ENCODE measurements around the gene LTBP2. TPM values are rescaled to one million over a fixed set of nuclear protein-coding genes. Genes with fewer than 3 reads are reported as not detected.

Gene LTBP2
- total RNA-seq, 1 donor from 2014 or later: 93.0 TPM

DNA sequence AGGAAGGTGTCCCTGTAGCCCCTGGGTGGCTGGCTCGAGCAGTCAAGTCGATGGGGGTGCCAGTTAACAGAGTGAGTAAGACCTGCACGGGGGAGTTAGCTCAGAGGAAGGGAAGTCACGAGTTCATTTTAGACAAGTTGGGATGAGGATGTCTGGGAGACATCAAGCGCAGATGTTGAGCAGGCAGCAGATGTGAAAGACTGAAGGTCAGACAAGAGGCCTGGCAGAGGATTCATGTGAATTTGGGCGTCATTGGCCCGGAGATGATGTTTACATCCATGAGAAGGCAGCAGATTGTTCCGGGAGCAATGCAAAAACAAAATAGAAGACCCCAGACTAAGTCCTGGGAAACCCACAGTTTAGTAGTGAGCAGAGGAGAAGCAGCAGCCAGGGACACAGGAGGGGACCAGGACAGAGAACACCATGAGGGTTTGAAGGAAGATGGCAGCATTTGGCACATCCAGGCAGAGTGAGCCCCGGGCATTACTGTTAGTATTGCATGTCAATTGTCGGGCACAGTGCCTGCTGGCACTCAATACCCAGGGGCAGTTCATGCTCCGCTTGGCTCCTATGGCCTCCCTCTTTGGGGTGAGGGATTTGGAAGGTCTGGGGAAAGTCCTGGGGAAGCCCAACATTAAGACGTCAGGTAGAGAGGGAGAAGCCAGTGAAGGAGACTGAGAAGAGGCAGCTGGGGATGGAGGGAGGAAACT, 15.1 kb downstream of the LTBP2 start:
- intact Hi-C loops (cut with DNase I): no loop called here
- peak; percentile 35 for ATAC-seq
- no peak for DNase-seq (ENCODE audit: low spot score)

DNA sequence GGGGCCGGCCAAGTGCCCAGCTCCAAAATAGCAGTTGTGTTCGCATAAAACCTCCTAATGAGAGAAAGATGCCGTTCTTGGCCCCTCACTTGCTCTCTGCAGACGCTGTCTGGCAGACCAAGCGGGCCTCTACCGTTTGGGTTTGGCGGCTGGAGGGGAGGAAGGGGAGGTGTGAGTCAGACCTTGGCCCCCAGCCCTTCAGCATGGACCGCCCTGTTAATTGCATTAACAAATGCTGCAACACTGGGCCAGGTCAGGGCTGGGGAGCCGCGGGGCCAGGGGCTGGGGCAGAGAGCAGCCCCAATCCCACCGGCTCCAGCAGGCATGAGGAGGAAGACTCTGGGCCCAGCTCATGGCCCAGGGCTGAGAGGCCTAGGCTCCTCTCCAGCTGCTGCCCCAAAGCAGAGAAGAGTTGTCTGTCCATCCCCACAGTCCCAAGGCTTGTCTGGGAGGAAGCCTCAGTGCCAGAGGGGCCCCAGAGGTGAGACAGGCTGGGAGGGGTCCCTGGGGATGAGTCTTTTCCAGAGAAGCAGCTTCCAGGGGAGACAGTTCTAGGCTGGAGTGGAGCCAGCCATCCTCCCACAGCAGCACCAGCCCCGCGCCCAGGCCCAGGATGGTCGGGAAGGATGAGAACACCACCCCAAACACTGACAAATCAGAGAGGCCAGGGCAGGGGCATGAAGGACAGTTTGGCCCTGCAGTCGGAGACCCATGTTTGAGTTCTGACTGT, 16.9 kb downstream of the LTBP2 start:
- DNase-seq (ENCODE audit: low spot score) (peak; percentile 83), ATAC-seq (peak; percentile 67)
- intact Hi-C loops (cut with DNase I): no loop called here

DNA sequence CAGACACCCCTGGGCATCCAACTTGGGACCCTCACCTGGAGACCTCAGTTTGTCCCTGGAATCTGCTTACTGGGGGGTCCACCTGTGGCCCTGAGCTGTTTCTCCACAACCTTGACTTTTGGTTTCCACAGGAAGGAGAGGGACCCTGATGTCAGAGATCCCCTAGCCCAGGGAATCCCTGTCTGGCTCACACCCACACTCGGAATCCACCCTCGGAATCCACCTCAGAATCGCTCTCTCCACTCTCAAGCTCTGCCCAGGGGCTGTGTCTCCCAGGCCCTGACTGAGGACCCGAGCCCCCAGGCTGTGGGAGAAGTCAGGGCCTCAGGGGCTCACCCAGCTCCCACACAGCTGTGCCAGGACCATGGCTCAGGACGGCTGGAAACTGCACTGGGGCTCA, 17.4 kb downstream of the LTBP2 start:
- intact Hi-C loops (cut with DNase I): no loop called here
- ATAC-seq (no peak), DNase-seq (ENCODE audit: low spot score) (no peak)

DNA sequence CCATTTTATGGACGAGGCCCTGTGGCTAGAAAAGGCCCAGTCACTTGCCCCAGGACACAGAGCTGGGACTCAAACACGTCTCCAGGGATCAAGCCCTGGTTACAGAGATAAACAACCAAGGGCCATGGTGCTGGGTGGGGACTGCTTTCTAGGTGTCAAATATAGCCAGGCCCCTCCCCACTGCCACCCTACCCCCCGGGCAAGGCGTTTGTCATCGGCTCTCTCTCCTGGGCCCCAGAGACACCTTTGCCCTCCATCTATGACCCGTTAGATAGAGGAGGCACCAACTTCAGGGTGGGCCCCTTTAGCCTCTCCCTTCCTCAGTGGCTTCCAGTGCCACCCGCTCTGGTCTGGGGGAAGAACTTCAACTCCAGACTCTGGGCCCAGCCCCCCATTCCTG, 18.0 kb downstream of the LTBP2 start:
- ATAC-seq (no peak), DNase-seq (ENCODE audit: low spot score) (no peak)
- intact Hi-C loops (cut with DNase I): no loop called here

DNA sequence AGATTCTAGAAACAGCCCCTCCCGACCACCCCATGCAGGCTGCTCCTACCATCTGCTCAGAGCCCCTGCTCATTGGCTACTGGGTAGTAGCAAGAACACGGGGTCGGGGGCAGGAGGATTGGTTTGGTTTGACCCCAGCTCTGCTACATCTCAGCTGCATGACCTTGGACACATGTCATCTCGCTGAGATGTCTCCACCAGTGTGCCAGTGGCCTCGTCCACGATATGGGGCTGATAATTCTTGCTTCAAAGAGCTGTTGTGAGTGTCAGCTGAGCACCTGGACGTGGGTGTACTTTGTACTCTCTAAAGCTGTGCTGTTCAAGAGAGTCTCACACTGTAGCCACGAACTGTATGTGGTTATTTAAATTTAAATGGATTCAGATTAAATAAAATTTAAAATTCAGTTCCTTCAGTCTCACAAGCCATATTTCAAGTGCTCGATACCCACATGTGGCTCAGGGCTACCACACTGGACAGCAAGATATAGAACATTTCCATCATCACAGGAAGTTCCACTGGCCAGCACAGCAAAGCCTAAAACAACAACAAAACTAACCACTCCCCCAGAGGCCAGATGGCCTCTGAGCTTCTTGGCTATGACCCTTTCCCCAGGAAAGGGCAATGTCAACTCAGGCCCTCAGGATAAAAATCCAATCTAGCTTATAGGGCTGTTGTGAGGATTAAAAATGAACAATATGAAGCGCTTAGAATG, 18.6 kb downstream of the LTBP2 start:
- ATAC-seq (peak; percentile 49), DNase-seq (ENCODE audit: low spot score) (no peak)
- intact Hi-C loops (cut with DNase I): no loop called here

DNA sequence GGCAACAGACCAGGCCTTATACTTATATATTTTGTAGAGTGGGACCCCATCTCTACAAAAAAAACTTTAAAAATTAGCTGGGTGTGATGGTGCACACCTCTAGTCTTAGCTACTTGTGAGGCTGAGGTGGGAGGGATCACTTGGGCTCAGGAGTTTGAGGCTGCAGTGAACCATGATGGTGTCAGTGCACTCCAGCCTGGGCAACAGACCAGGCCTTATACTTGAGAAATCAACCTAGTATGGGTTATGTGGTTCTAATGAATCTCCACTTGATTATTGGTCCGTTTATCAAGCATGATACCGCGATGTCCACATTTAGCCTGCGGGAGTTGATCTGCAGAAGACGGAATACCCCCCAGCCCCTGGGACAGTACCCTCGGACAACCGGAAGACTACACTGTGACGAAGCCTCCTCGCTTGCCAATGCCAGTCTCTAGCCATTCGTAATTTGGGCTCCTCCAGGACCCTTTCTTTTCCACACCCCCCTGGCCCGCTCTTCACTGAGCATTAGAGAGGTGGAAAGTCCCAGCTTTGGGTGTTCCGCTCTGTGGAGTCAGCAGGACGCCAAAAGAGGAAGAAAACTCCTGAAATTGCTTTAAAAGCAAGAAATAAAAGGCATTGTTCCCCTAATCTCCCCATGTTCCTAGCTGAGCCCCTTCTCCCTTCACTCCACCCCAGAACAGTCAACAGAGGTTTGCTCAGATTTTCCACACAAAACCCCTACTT, 19.4 kb downstream of the LTBP2 start:
- intact Hi-C loops (cut with DNase I): no loop called here
- ATAC-seq (peak; percentile 15), DNase-seq (ENCODE audit: low spot score) (no peak)

DNA sequence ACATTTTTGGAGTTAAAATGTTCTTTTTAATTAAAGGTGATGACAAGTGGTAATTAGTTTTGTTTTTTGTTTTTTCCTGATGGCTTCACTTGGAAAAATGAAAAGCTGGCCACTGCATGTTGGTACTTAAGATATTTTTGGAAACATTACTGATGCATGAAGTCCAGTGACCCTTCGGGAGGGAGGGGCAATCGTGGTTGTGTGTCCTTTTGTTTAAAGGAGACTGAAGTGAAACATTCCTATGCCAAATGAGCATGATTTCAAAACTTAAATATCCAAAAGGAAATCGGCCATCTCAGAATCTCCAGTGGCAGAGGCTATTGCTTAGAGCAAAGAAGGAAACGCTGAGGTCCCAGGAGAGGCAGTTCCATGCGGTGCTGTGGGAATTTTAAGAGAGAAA, 20.1 kb downstream of the LTBP2 start:
- ATAC-seq (no peak), DNase-seq (ENCODE audit: low spot score) (no peak)
- intact Hi-C loops (cut with DNase I): no loop called here

DNA sequence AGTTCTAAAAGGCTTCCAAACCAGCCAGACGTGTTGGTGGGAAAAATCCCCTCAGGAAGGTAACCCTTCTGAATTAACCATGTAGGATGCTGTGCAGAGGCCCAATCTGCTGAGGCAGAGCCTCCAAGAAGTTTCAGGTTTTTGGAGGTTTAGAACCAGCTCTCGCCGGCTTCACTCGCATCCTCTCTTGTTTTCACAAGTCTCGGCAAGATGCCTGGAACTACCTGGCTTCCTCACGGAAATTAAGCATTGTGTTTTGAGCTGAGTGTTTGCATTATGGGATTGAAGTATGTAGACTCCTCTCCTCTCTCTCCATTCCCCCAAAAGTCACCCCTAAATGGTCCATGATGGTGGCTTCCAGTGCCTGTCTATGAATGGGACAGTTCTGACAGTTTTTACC, 20.6 kb downstream of the LTBP2 start:
- ATAC-seq (no peak), DNase-seq (ENCODE audit: low spot score) (no peak)
- intact Hi-C loops (cut with DNase I): no loop called here

DNA sequence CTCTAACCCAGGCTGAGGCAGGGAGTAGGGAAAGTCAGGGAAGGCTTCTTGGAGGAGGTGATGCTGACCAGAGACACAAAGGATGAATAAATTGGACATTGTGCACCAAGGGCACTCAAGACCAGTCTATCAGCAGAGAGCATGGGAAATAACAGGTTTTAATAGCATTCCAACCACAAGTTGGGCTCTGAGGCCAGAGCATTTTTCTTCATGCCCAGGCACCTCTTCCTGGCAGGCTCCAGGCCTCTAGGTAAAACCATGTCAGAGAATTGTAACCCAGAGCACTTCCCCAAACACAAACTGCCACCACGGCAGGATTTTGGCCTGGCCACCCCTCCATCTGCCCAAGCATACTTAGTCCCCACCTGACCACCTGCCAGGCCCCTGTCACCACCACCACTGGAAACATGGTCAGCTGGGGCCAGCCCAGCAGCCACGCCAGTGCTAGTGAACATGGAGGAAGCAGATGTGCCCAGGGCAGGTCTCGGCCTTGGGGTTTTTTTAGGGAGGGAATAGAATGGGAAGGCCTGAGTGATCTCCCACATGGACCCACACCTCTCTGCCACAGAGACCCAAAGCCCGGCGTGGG, 22.7 kb downstream of the LTBP2 start:
- DNase-seq (ENCODE audit: low spot score) (no peak), ATAC-seq (peak; percentile 20)
- intact Hi-C loops (cut with DNase I): no loop called here

DNA sequence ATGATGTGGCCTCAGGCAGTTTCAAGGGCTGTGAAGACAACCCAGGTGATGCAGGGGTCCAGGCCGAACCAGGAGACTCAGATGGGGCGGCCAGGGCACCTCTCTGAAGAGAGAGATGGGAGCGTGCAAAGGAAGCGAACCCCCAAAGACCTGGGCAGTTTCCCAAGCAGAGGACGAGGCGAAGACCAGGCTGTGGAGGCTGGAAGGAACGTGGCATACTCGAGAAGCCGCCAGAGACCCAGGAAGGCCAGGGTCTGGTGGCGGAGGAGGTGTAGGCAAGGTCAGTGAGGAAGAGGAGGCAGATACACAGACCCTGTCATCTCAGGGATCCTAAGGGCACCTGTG, 24.7 kb downstream of the LTBP2 start:
- intact Hi-C loops (cut with DNase I): no loop called here
- ATAC-seq (no peak), DNase-seq (ENCODE audit: low spot score) (no peak)

DNA sequence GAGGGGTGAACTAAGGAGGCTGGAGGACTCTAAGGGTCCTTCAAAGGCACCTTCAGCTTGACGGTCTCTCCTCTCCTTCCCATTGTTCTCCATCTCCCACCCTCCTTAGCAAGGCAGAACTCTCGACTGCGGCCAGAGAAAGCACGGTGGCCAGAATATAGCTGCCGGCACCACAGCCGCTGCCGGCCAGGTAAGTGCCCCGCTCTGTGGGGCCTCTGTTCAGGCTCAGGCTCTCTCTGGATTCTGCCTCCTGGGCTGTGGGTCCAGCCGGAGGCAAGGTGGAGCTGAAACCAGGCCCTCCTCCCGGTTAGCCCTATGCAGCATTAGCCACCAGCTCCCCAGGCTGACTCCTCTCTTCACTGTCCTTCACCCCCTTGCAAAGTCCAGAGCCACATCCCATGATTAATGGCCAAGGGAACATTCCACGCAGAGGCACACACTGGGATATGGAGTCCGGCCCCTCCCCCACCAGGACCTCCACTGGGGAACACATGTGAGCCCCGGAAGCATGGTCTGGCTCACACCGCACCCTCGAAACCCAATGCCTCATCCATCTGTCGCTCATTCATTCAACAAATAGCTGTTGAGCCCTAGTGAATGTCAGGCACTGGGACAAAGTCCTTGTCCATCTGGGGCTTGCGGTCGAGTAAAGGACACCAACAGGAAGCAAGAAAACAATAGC, 25.2 kb downstream of the LTBP2 start:
- ATAC-seq (no peak), DNase-seq (ENCODE audit: low spot score) (no peak)
- intact Hi-C loops (cut with DNase I): no loop called here

DNA sequence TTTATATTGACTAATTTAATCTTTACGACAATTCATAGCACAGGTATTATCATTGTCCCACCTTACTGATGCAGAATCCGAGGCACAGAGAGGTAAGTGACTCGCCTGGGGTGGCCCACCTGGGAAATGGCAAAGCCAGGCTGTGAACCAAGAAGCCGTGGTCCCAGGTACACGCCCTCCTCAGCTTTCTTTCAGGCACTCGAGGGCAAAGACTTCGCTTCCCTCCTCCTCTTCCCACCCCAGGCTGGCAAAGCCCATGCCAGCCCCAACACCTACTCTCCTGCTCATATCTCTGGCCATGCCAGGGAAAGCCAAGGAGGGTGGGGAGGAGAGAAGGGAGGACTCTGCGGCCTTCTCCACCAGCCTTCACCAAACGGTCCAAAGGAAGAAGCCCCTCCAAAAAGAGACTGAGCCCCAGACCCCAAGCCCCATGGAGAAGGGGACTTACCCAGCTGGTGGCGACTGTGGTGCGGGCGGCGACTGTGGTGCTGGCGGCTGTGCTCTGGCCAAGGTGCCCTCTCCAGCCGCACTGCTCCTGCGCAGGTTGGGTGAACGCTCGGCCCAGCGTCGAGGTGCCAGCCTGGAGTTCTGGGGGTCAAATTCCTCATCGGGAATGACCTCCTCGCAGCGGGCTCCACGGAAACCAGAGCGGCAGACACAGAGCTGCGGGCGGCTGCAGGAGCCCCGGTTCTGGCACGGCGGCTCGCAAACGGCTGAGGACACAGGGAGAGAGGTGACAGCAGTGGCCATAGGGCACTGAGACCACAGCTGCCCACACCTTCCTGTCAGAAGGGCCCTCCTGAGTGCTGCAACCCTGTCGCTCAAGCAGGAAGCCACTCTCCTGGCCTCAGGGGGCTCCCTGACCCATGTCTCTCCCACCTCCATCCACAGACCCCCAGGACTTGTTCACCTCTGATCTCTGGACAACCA, 26.4 kb downstream of the LTBP2 start:
- DNase-seq (ENCODE audit: low spot score) (no peak), ATAC-seq (no peak)
- intact Hi-C loops (cut with DNase I): no loop called here

DNA sequence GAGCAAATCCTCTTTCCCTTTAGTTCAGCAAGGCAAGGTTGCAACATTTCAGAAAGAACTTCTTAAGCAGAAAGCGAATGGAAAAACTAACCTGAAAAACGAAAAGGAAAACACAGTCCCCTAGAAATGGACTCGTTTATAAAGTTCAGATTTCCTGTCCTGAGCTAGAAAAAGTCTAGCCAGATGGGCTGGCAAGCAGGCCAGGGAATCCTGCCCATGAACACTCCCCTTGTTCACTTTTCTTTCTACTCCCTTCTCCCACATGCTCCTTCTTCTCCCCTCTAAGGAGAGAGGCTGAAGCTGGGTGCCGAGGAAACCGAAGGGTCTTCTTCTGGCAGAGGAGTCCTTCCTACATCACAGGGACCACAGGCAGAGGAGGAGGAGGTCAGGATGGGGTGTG, 27.1 kb downstream of the LTBP2 start:
- intact Hi-C loops (cut with DNase I): no loop called here
- DNase-seq (ENCODE audit: low spot score) (no peak), ATAC-seq (peak; percentile 21)

DNA sequence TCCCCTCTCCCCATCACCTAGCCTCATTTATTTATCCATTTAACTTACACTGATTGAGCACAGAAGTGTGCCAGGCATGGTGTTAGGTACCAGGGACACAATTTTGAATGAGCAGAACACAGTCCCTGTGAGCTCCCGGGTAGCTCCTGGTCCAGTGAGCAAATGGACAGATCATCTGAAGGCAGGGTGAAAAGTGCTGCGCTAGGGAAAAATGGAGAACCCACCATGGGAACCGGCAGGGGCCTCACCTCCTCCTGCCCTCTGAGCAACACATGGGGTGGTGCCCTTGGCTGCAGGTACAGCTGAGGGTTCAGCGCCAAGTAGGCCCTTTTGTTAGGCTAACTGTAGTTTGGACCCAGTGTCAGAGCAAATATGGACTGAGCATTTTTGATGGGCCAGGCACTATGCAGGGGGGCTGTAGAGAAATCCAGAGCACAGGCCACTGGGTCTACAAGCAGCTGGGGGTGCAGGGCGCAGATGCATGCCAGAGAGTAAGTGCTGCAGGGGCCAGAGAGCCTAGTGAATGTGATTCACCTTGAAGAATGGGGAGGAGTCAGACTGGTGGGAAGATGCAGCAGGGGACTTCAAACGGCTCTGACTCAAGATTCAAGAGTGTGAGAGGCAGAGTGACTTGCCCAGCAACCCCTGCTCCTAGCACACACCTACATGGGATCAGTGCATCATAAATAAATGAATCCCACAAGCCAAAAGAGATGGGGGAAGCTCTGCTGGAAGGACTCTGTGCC, 28.2 kb downstream of the LTBP2 start:
- ATAC-seq (peak; percentile 9), DNase-seq (ENCODE audit: low spot score) (no peak)
- intact Hi-C loops (cut with DNase I): no loop called here

DNA sequence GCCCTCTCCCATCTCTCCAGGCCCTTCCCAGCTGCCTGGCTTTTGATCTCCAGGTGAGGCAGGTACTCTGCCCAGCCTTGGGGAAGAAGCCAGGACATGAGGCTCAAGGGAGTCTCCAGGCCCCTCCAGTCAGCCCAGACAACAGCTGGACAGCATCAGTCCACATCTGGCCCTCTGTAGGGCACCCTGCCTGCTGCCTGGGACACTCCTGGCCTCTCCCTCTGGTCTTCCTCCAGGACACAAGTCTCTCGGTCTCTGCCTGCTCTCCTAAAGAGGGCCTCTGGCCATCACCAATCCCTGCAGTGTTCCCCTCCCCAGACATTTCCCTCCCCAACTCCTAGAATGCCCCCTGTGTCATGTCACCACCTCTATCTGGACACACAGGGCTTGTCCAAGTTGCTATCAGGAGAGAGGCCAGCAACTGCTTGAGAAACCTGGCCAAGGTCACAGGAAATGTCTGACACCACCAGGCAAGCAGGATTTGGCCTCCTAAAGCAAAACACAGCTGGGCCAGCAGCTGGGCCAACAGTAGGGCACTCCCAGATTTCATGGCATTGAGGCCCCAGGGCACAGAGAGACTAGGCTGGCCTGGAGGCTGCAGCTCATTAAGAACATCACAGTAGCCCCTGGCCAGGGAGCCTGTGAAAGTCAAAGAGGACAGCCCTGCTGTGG, 29.0 kb downstream of the LTBP2 start:
- DNase-seq (ENCODE audit: low spot score) (no peak), ATAC-seq (peak; percentile 65)
- intact Hi-C loops (cut with DNase I): no loop called here

DNA sequence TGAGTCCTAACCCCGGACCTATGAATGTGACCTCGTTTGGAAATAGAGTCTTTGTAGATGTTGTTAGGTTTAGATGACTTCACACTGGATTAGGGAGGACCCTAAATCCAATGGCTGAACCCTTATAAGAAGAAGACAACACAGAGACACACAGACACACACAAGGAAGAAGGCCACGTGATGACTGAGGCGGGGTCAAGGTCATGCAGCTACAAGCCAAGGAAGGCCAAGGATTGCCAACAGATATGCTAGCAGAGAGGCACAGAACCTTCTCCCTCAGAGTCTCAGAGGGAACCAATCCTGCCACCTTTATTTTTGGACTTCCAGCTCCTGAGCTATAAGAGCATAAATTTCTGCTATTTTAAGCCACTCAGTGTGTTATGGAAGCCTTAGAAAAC, 31.8 kb downstream of the LTBP2 start:
- ATAC-seq: no peak
- no peak for DNase-seq (ENCODE audit: low spot score)
- intact Hi-C loops (cut with DNase I): no loop called here
